Middle frontal gyrus (tissue), 1 donor: ENCODE results near the gene P2RY2.

Experiments
- DNase-seq: peaks from one replicate; pipeline ENCODE4 v3.0.0-alpha.2; 2015; ENCODE audit warnings: low spot score; ENCODE audit errors: extremely low spot score

Gene P2RY2

GRCh38 chr11:73204711-73205121, 13.4 kb upstream of the P2RY2 start:
- DNase-seq: no peak

GRCh38 chr11:73205661-73206343, 12.3 kb upstream of the P2RY2 start:
- DNase-seq: no peak

- no peak for DNase-seq
Measured at GRCh38 chr11:73206801-73207200, 11.3 kb upstream of the P2RY2 start.

- no peak for DNase-seq
Measured at GRCh38 chr11:73209892-73210291, 8.2 kb upstream of the P2RY2 start.

- DNase-seq: no peak
Measured at GRCh38 chr11:73210916-73211667, 7.0 kb upstream of the P2RY2 start.

- no peak for DNase-seq
Measured at GRCh38 chr11:73213196-73214143, 4.6 kb upstream of the P2RY2 start.

- no peak for DNase-seq
Measured at GRCh38 chr11:73215191-73216134, 2.6 kb upstream of the P2RY2 start.

- DNase-seq: no peak
Measured at GRCh38 chr11:73216465-73216864, 1.6 kb upstream of the P2RY2 start.

- DNase-seq: no peak
Measured at GRCh38 chr11:73217131-73217809, 811 bp upstream of the P2RY2 start.

- no peak for DNase-seq
Measured at GRCh38 chr11:73217810-73218105, 323 bp upstream of the P2RY2 start.

- DNase-seq: no peak
Measured at GRCh38 chr11:73218830-73219215, 742 bp downstream of the P2RY2 start.

- no peak for DNase-seq
Measured at GRCh38 chr11:73219396-73220285, 1.6 kb downstream of the P2RY2 start.

GRCh38 chr11:73221451-73221850, 3.4 kb downstream of the P2RY2 start:
- no peak for DNase-seq

- no peak for DNase-seq
Measured at GRCh38 chr11:73221996-73222395, 3.9 kb downstream of the P2RY2 start.

- no peak for DNase-seq
Measured at GRCh38 chr11:73223998-73224730, 6.1 kb downstream of the P2RY2 start.

- no peak for DNase-seq
Measured at GRCh38 chr11:73225001-73225686, 7.1 kb downstream of the P2RY2 start.

GRCh38 chr11:73225851-73226250, 7.8 kb downstream of the P2RY2 start:
- no peak for DNase-seq
